IMR-90 (cell line): ENCODE data around the gene EID2B. TPM values are rescaled to one million over a fixed set of nuclear protein-coding genes. Genes with fewer than 3 reads are reported as not detected.
A peak's percentile ranks its signal among the peaks of the same experiment; 100 is the strongest.

Source experiments
- ATAC-seq: fragments of 200-7000 bp; cut with Tn5 transposase; 2 replicates; pipeline ENCODE4 v1.9.1; 2020; ENCODE audit warnings: low read depth, mild to moderate bottlenecking, moderate library complexity
- BruUV-seq: library from RNA; stranded (reverse); fragments of 400-500 nt; replicated peaks from 2 replicates; lab custom pipeline; 2021; lab: Mats Ljungman, UMichigan
- CTCF ChIA-PET: fragments of 300-600 bp; formaldehyde crosslinking; extraction: SDS; loops from one replicate; lab custom pipeline; 2021; ENCODE audit warnings: antibody characterized with exemption; lab: Yijun Ruan, JAX
- POLR2A ChIA-PET: fragments of 300-600 bp; sonication (Branson Sonifier 250); formaldehyde crosslinking; loops from one replicate; lab custom pipeline; 2022; ENCODE audit warnings: antibody characterized with exemption; ENCODE audit not compliant: unreplicated experiment; lab: Charles Lee
- DNase-seq: peaks from one replicate; pipeline ENCODE4 v3.0.0; 2013
- H2AFZ ChIP-seq: replicated peaks from 2 replicates; pipeline ENCODE3; 2013; ENCODE audit warnings: low read length, mild to moderate bottlenecking; ENCODE audit not compliant: poor library complexity
- H2AK5ac ChIP-seq: 2 replicates; pipeline ENCODE4 v1.6.1; 2013; ENCODE audit warnings: low read depth, low read length, inconsistent platforms
- H2AK9ac ChIP-seq: replicated peaks from 2 replicates; pipeline ENCODE3; 2013; ENCODE audit warnings: mild to moderate bottlenecking, low read depth, low read length, moderate library complexity; ENCODE audit not compliant: poor library complexity
- H2BK120ac ChIP-seq: 2 replicates; pipeline ENCODE4 v1.6.1; 2013; ENCODE audit warnings: low read depth, low read length, inconsistent platforms
- H2BK15ac ChIP-seq: 3 replicates; pipeline ENCODE4 v1.6.1; 2013; ENCODE audit warnings: low read depth, low read length, inconsistent platforms
- H2BK20ac ChIP-seq: 2 replicates; pipeline ENCODE4 v1.6.1; 2013; ENCODE audit warnings: low read depth, mild to moderate bottlenecking, inconsistent platforms, low read length, moderate library complexity
- H2BK5ac ChIP-seq: 2 replicates; pipeline ENCODE4 v1.6.1; 2013; ENCODE audit warnings: mild to moderate bottlenecking, low read depth, low read length, inconsistent platforms; ENCODE audit not compliant: poor library complexity, severe bottlenecking
- H3K14ac ChIP-seq: replicated peaks from 2 replicates; pipeline ENCODE4 v1.6.1; 2013; ENCODE audit warnings: low read depth, low read length, inconsistent platforms
- H3K18ac ChIP-seq: 2 replicates; pipeline ENCODE4 v1.6.1; 2013; ENCODE audit warnings: low read depth, low read length, control low read depth
- H3K23ac ChIP-seq: 2 replicates; pipeline ENCODE4 v1.6.1; 2013; ENCODE audit warnings: low read depth, low read length, inconsistent platforms
- H3K27ac ChIP-seq: 2 replicates; pipeline ENCODE4 v1.5.1; 2013; ENCODE audit warnings: mild to moderate bottlenecking, control low read depth, low read length; ENCODE audit not compliant: insufficient read depth
- H3K27me3 ChIP-seq: 2 replicates; pipeline ENCODE4 v1.6.1; 2013; ENCODE audit warnings: low read length; ENCODE audit not compliant: control insufficient read depth, insufficient read depth
- H3K36me3 ChIP-seq: 2 replicates; pipeline ENCODE4 v1.6.1; 2013; ENCODE audit warnings: low read length, mixed read lengths; ENCODE audit not compliant: control insufficient read depth, insufficient read depth
- H3K4ac ChIP-seq: 2 replicates; pipeline ENCODE4 v1.6.1; 2013; ENCODE audit warnings: low read depth, low read length, inconsistent platforms
- H3K4me1 ChIP-seq: 2 replicates; pipeline ENCODE4 v1.6.1; 2013; ENCODE audit warnings: low read length, mixed read lengths; ENCODE audit not compliant: control insufficient read depth, insufficient read depth
- H3K4me2 ChIP-seq: 2 replicates; pipeline ENCODE4 v1.6.1; 2013; ENCODE audit warnings: low read depth, mild to moderate bottlenecking, control low read depth, low read length, moderate library complexity
- H3K4me3 ChIP-seq: 2 replicates; pipeline ENCODE4 v1.5.1; 2013; ENCODE audit warnings: low read depth, mild to moderate bottlenecking, control low read depth, low read length, moderate library complexity; ENCODE audit not compliant: insufficient read depth
- H3K56ac ChIP-seq: 2 replicates; pipeline ENCODE4 v1.6.1; 2013; ENCODE audit warnings: low read length, inconsistent platforms; ENCODE audit not compliant: insufficient read depth; ENCODE audit errors: extremely low read depth
- H3K79me1 ChIP-seq, 2 experiments: 2 replicates each; pipeline ENCODE4 v1.6.1; 2013; ENCODE audit warnings: low read length in 2 of 2, inconsistent platforms in 1 of 2, low read depth in 1 of 2
- H3K9ac ChIP-seq: 2 replicates; pipeline ENCODE4 v1.6.1; 2013; ENCODE audit warnings: low read depth, low read length, control low read depth
- H3K9me1 ChIP-seq: 2 replicates; pipeline ENCODE4 v1.6.1; 2013; ENCODE audit warnings: low read length, inconsistent platforms; ENCODE audit not compliant: insufficient read depth
- H3K9me3 ChIP-seq: 2 replicates; pipeline ENCODE4 v1.6.1; 2013; ENCODE audit warnings: low read length; ENCODE audit not compliant: control insufficient read depth, insufficient read depth
- H4K20me1 ChIP-seq: 2 replicates; pipeline ENCODE4 v1.6.1; 2013; ENCODE audit warnings: low read length, inconsistent platforms; ENCODE audit not compliant: insufficient read depth
- H4K5ac ChIP-seq: 2 replicates; pipeline ENCODE4 v1.6.1; 2013; ENCODE audit warnings: mild to moderate bottlenecking, low read depth, low read length, control low read depth
- H4K8ac ChIP-seq, 2 experiments: 2 replicates each; pipeline ENCODE4 v1.6.1; 2013; ENCODE audit warnings: low read depth in 2 of 2, low read length in 2 of 2, control low read depth in 1 of 2, inconsistent platforms in 1 of 2
- H4K91ac ChIP-seq: 2 replicates; pipeline ENCODE4 v1.6.1; 2013; ENCODE audit warnings: low read depth, low read length, inconsistent platforms; ENCODE audit not compliant: insufficient read depth
- BHLHE40 ChIP-seq: fragments of 150-350 bp; IDR thresholded peaks from 2 replicates; pipeline ENCODE4 v1.6.1; 2016; ENCODE audit warnings: mild to moderate bottlenecking, low read depth, low read length
- CEBPB ChIP-seq: IDR thresholded peaks from 2 replicates; pipeline ENCODE4 v1.6.1; 2012; ENCODE audit warnings: low read depth, low read length, improper control_type of control experiment
- CHD1 ChIP-seq: IDR thresholded peaks from 2 replicates; pipeline ENCODE4 v1.6.1; 2012; ENCODE audit warnings: low read depth, low read length, improper control_type of control experiment
- CTCF ChIP-seq: conservative IDR thresholded peaks from 2 replicates; pipeline ENCODE4 v1.5.1; 2012; ENCODE audit warnings: mild to moderate bottlenecking, low read depth, low read length, improper control_type of control experiment
- ELK1 ChIP-seq: fragments of 150-350 bp; IDR thresholded peaks from 2 replicates; pipeline ENCODE4 v1.6.1; 2016; ENCODE audit warnings: low read depth, mild to moderate bottlenecking, low read length, moderate library complexity, borderline replicate concordance
- FOS ChIP-seq: fragments of 150-350 bp; IDR thresholded peaks from 2 replicates; pipeline ENCODE4 v1.6.1; 2016; ENCODE audit warnings: low read depth, low read length
- MAFK ChIP-seq: IDR thresholded peaks from 2 replicates; pipeline ENCODE4 v1.6.1; 2012; ENCODE audit warnings: low read depth, low read length, improper control_type of control experiment
- MAZ ChIP-seq: IDR thresholded peaks from 2 replicates; pipeline ENCODE4 v1.6.1; 2012; ENCODE audit warnings: low read depth, mild to moderate bottlenecking, low read length, improper control_type of control experiment, moderate library complexity, borderline replicate concordance
- MXI1 ChIP-seq: IDR thresholded peaks from 2 replicates; pipeline ENCODE4 v1.6.1; 2012; ENCODE audit warnings: low read depth, mild to moderate bottlenecking, low read length, moderate library complexity, borderline replicate concordance
- NFE2L2 ChIP-seq: fragments of 150-350 bp; IDR thresholded peaks from 2 replicates; pipeline ENCODE4 v1.6.1; 2016; ENCODE audit warnings: low read depth, mild to moderate bottlenecking, low read length
- POLR2A ChIP-seq: IDR thresholded peaks from 2 replicates; pipeline ENCODE4 v1.6.1; 2012; ENCODE audit warnings: mild to moderate bottlenecking, low read depth, low read length
- RAD21 ChIP-seq: IDR thresholded peaks from 2 replicates; pipeline ENCODE4 v1.6.1; 2012; ENCODE audit warnings: low read length, improper control_type of control experiment
- RCOR1 ChIP-seq: IDR thresholded peaks from 2 replicates; pipeline ENCODE4 v1.6.1; 2012; ENCODE audit warnings: mild to moderate bottlenecking, low read length, improper control_type of control experiment; ENCODE audit not compliant: insufficient replicate concordance
- RFX5 ChIP-seq: IDR thresholded peaks from 2 replicates; pipeline ENCODE4 v1.8.0; 2012; ENCODE audit warnings: low read depth, mild to moderate bottlenecking, low read length, moderate library complexity
- SMC3 ChIP-seq: fragments of 150-350 bp; IDR thresholded peaks from 2 replicates; pipeline ENCODE4 v1.6.1; 2016; ENCODE audit warnings: low read depth, mild to moderate bottlenecking, antibody characterized with exemption, low read length, moderate library complexity
- USF2 ChIP-seq: fragments of 150-350 bp; IDR thresholded peaks from 2 replicates; pipeline ENCODE4 v1.6.1; 2017; ENCODE audit warnings: mild to moderate bottlenecking, antibody characterized with exemption, low read length, low read depth
- WGBS, 2 experiments: methylation state at CpG; one replicate each; pipeline versions ENCODE4 v1.1.5 to v1.1.7; 2013; ENCODE audit warnings: missing lambda C conversion rate in 2 of 2; ENCODE audit not compliant: insufficient read length in 1 of 2; ENCODE audit errors: extremely low coverage in 2 of 2; 5-methylcytosine and 5-hydroxymethylcytosine counted together
- dilution Hi-C: fragments of 300-500 bp; cut with HindIII; formaldehyde crosslinking; loops from one replicate; pipeline ENCODE4 v1.14.3; 2018; ENCODE audit warnings: low sequenced_read_pairs; ENCODE audit not compliant: unreplicated experiment
- in situ Hi-C: fragments of 300-500 bp; cut with MboI; formaldehyde crosslinking; loops from 3 replicates; pipeline ENCODE4 v1.14.3; 2019; ENCODE audit warnings: low sequenced_read_pairs, inconsistent platforms, mixed read lengths
- intact Hi-C: fragments of 100-400 bp; cut with micrococcal nuclease; formaldehyde crosslinking; loops from 2 replicates; pipeline ENCODE4 v1.10.0; 2022
- polyA plus RNA-seq, 3 experiments: library from polyadenylated mRNA; depleted of rRNA; stranded (reverse); fragments of >200 nt; gene quantifications; 2 replicates each; pipeline ENCODE4 v1.2.3, GENCODE V29; 2012; ENCODE audit warnings: low replicate concordance in 1 of 3
- total RNA-seq: library from RNA; depleted of rRNA; stranded (reverse); fragments of >200 nt; gene quantifications from 2 replicates; pipeline ENCODE4 v1.2.3, GENCODE V29; 2012

The EID2B gene
- total and polyA plus RNA-seq, 2 of the 4 experiments (the other 2 are of a cell fraction) = 2.5 to 2.7 TPM

- 0 out of 2 replicates have a peak, but pooled peaks have one; percentile 1 for ATAC-seq
- H3K4me3 ChIP-seq = peak overlapping the region; percentile 75
- H4K8ac ChIP-seq = peak overlapping the region; percentile 90 to 99
- TF ChIP-seq POLR2A (no peak), CTCF (no peak), RFX5 (no peak), SMC3 (no peak), FOS (no peak), USF2 (no peak), MXI1 (no peak), BHLHE40 (no peak), CHD1 (no peak), NFE2L2 (no peak), MAFK (no peak), MAZ (no peak), ELK1 (no peak), RAD21 (no peak), CEBPB (no peak), RCOR1 (no peak)
- H3K79me1 ChIP-seq = peaks cover 25 to 32% of the 10 kb centered on the region in 2 experiments
- no peaks in the 10 kb centered on the region for H3K9me1 ChIP-seq
- dilution Hi-C loops = no loop called here
- intact Hi-C loops = loop anchor here (2.0 kb wide), 1 partner anchor 52 kb away; the partner anchor contains the start of gene EID2B
- H3K27ac ChIP-seq = peak overlapping the region; percentile 67
- DNase-seq = no peak
- peaks cover 11% of the 10 kb centered on the region; the same call in 1 of the 2 replicates for H4K20me1 ChIP-seq
- no peaks in the 10 kb centered on the region for H3K9me3 ChIP-seq
- H3K9ac ChIP-seq = peak overlapping the region; percentile 81
- peak overlapping the region; percentile 83; the same call in 1 of the 2 replicates for H3K14ac ChIP-seq
- no peak overlapping the region for H2BK120ac ChIP-seq
- POLR2A ChIA-PET = interaction anchor here (1.0 kb wide), 1 partner anchor 45 kb away, joined by 3 read pairs; the partner anchor contains the start of gene RPS16
- H2AK5ac ChIP-seq = peak overlapping the region; percentile 70
- no TSS peak for BruUV-seq
- H2AK9ac ChIP-seq = peak overlapping the region; percentile 96
- H2BK20ac ChIP-seq = no peak overlapping the region
- no peak overlapping the region for H2BK15ac ChIP-seq
- H2BK5ac ChIP-seq = no peak overlapping the region
- H4K5ac ChIP-seq = no peak overlapping the region
- peak overlapping the region; percentile 81 for H3K4ac ChIP-seq
- CTCF ChIA-PET = no interaction called here
- peak overlapping the region; percentile 65 for H3K56ac ChIP-seq
- H3K23ac ChIP-seq = peak overlapping the region; percentile 73; the same call in 1 of the 2 replicates
- peaks cover 14% of the 10 kb centered on the region for H3K36me3 ChIP-seq
- peak overlapping the region; percentile 98 for H2AFZ ChIP-seq
- peak overlapping the region; percentile 87 for H3K4me2 ChIP-seq
- no peaks in the 10 kb centered on the region for H3K27me3 ChIP-seq
- 0% methylated on average over 6 of the region's 12 CpGs; no CpG with 5 or more reads in 1 of the 2 experiments for WGBS, 2 experiments
- no peak overlapping the region for H3K18ac ChIP-seq
- H4K91ac ChIP-seq = peak overlapping the region; percentile 50; the same call in 1 of the 2 replicates
- in situ Hi-C loops = no loop called here
- H3K4me1 ChIP-seq = peaks cover 9% of the 10 kb centered on the region
Observed at GRCh38 chr19:39481229-39481545, 51.5 kb downstream of the EID2B start.
